Cardiac fibroblast (primary cell): Measurements from ENCODE around the gene GATAD2B.

Source experiments
- DNase-seq, 2 donors: peaks; one replicate each; pipeline versions ENCODE4 v3.0.0 to v3.0.0-alpha.2; 2010; ENCODE audit warnings: low read depth in 2 of 2
- H3K4me3 ChIP-seq, 2 donors: replicated peaks in 1 of 2; 1 replicate in 1 of 2; 2 replicates in 1 of 2; pipeline ENCODE4 v1.5.1; 2011; ENCODE audit warnings: low read depth in 2 of 2, low read length in 2 of 2, mild to moderate bottlenecking in 2 of 2, moderate library complexity in 1 of 2
- CTCF ChIP-seq: IDR thresholded peaks from one replicate; pipeline ENCODE4 v1.5.1; 2011; ENCODE audit warnings: low read depth, mild to moderate bottlenecking, low read length, inconsistent platforms

Gene GATAD2B

GRCh38 chr1:153963850-153964331 lies 41.1 kb upstream of the GATAD2B start:
- H3K4me3 ChIP-seq, result peak overlapping the region; percentile 81 to 83
- peak in 1 of 2 donors; percentile 37 for DNase-seq
- TF ChIP-seq CTCF, result no peak

- peak within 1 kb of the TSS; percentile 81 to 83 for H3K4me3 ChIP-seq
- TF ChIP-seq CTCF, result no peak
- DNase-seq, result peak; percentile 97
These were observed 40.5 kb upstream of the GATAD2B start, which contains the start of gene SLC39A1 for GRCh38 chr1:153963030-153963849. Gene SLC39A1 (minus strand): TSS chr1:153963537. CDS start chr1:153962715, 822 bp downstream.

- peak; percentile 58 to 75 for DNase-seq
- H3K4me3 ChIP-seq, result peak overlapping the region; percentile 81 to 83
These were observed 39.6 kb upstream of the GATAD2B start for GRCh38 chr1:153962088-153963029.

GRCh38 chr1:153961421-153961820 lies 38.6 kb upstream of the GATAD2B start:
- no peak for DNase-seq
- no peak for TF ChIP-seq CTCF
- peak overlapping the region in 1 of 2 donors; percentile 83 for H3K4me3 ChIP-seq

More at GRCh38 chr1:153962088-153963029, 39.6 kb upstream of the GATAD2B start:
- TF ChIP-seq CTCF, result no peak

- TF ChIP-seq CTCF, result no peak
- DNase-seq, result no peak
- H3K4me3 ChIP-seq, result no peak overlapping the region
These were observed 37.4 kb upstream of the GATAD2B start for GRCh38 chr1:153960206-153960605.

DNA sequence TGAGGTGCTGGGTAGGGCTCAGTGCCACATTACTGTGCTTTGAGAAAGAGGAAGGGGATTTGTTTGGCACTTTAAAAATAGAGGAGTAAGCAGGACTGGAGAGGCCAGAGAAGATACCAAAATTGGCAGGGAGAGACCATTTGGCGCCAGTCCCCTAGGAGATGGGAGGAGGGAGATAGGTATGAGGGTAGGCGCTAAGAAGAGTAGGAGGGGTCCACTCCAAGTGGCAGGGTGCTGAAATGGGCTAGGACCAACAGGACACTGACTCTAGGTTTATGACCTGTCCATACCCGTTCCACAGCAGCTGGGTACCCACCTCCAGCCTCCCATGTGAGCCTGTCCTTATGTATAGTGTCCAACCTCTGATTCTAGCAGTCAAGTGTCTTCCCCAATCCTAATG lies 36.7 kb upstream of the GATAD2B start:
- H3K4me3 ChIP-seq, result no peak overlapping the region
- no peak for DNase-seq
- no peak for TF ChIP-seq CTCF
